GM18499 (cell line): Measurements from ENCODE around the gene RNF31.
"Not testable (repeated sequence)": the region's sequence is repeated elsewhere in the genome, so short reads cannot be mapped to it uniquely, and the experiment has no call there.

Experiments used
- ATAC-seq: cut with Tn5 transposase; IDR thresholded peaks from one replicate; pipeline ENCODE4 v1.9.1; 2021; ENCODE audit warnings: moderate number of reproducible peaks; ENCODE audit not compliant: insufficient read depth, unreplicated experiment

Gene RNF31

GRCh38 chr14:24146978-24147760, at the start of gene RNF31:
TSS of gene RNF31 (plus strand) at chr14:24147498. CDS start at chr14:24147699, 201 bp downstream.
- peak; percentile 70 for ATAC-seq

- no peak for ATAC-seq
These were observed 48.9 kb upstream of the RNF31 start for GRCh38 chr14:24098229-24098926.

- ATAC-seq, result no peak
These were observed 48.1 kb upstream of the RNF31 start for GRCh38 chr14:24098927-24099813.

- ATAC-seq, result no peak
These were observed 46.9 kb upstream of the RNF31 start for GRCh38 chr14:24100197-24100981.

- ATAC-seq, result no peak
These were observed 46.3 kb upstream of the RNF31 start for GRCh38 chr14:24100982-24101494.

GRCh38 chr14:24102357-24103048, 44.8 kb upstream of the RNF31 start:
- no peak for ATAC-seq

GRCh38 chr14:24103451-24103850, 43.8 kb upstream of the RNF31 start:
- ATAC-seq, result no peak

- not testable (repeated sequence) for ATAC-seq
These were observed 41.6 kb upstream of the RNF31 start for GRCh38 chr14:24105609-24106239.

GRCh38 chr14:24106672-24107271, 40.5 kb upstream of the RNF31 start:
- ATAC-seq, result no peak

GRCh38 chr14:24108336-24108874, 38.9 kb upstream of the RNF31 start:
- ATAC-seq, result peak; percentile 32

- ATAC-seq, result no peak
These were observed 37.2 kb upstream of the RNF31 start for GRCh38 chr14:24110060-24110459.

GRCh38 chr14:24110523-24110922, 36.8 kb upstream of the RNF31 start:
- no peak for ATAC-seq

- ATAC-seq, result no peak
These were observed 33.9 kb upstream of the RNF31 start for GRCh38 chr14:24113379-24113800.

GRCh38 chr14:24113801-24114531, 33.3 kb upstream of the RNF31 start:
- peak; percentile 19 for ATAC-seq

- ATAC-seq, result peak; percentile 73
These were observed 32.5 kb upstream of the RNF31 start, which contains the start of the genes DCAF11 and NRL for GRCh38 chr14:24114532-24115421. TSS of gene DCAF11 (plus strand) at chr14:24114777. CDS start at chr14:24115595, 818 bp downstream. TSS of gene NRL (minus strand) at chr14:24114949. CDS start at chr14:24082848, 32,101 bp downstream.
